ENCODE data around the gene ATRAID.

ATRAID gene

DNA sequence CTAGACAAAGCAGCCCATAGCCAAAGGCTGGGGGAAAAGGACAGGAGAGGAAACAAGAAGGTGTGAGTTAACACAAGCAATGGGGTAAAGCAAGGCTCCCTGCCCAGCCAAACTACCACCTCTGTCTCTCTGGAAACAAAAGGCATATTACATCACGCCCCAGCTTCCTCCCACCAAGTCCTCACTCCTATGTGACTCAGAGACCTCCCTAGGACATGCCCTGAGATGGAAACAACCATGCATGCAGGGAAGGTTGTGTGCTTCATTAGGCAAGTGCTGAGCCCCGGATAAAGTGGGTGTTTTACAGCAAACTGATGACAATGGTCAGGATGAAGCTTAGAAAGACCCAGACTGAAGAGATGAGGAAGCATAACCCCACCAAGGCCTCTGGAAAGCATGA, 9.0 kb upstream of the ATRAID start:
- no peaks in the 10 kb centered on the region for H3K9me3 ChIP-seq
- no peak for DNase-seq (ENCODE audit: low spot score in 2 of 2)
- H3K4me1 ChIP-seq: no peaks in the 10 kb centered on the region
- H3K27me3 ChIP-seq (ENCODE audit: low read depth): no peaks in the 10 kb centered on the region
- H3K4me3 ChIP-seq: no peak overlapping the region
- peaks cover 80% of the 10 kb centered on the region for H3K36me3 ChIP-seq (replicated peaks)
- in situ Hi-C loops (cut with MboI; ENCODE audit: low sequenced_read_pairs): no loop called here

DNA sequence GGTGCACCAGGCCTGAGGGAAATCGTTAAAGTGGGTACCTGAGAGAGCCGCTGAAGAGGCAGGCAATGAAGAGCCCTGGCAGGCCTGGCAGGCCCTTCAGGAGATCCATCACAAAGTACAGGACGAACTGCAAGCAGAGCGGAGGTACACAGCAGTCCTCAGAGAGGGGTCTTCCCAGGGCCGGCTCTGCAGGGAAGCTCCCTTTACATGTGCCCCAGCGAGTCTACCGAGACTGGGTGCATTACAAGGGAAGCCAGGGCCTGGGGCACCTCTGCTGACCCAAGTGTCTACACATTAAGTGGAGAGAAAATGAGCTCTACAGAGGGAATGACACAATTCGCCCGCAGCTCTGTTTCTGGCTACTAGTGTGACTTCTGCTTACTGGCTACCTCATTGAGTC, 8.1 kb upstream of the ATRAID start:
- Histone ChIP-seq H3K36me3 (replicated peaks) (peaks cover 88% of the 10 kb centered on the region), H3K9me3 (no peaks in the 10 kb centered on the region), H3K4me1 (no peaks in the 10 kb centered on the region; the same call in 1 of the 2 replicates), H3K27me3 (ENCODE audit: low read depth) (no peaks in the 10 kb centered on the region), H3K4me3 (no peak overlapping the region)
- no peak for DNase-seq (ENCODE audit: low spot score in 2 of 2)
- in situ Hi-C loops (cut with MboI; ENCODE audit: low sequenced_read_pairs): no loop called here

DNA sequence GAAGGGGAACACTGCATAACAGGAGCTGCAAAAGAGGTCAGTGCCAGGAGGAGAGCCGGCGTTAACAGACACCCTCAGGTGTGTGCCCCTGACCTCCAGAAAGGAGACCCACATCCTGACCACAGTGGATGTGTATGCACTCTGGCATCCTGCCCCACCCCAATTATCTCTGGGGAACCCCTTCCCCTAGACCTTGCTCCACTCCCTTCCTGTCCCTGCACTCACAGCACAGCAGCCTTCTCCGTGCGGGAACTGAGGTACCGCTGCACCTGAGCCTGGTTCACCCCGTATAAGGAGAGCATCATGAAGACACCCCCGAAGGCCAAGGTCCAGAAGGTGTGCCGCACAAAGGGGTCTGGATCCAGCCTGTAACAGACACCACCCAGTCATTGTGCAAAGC, 7.3 kb upstream of the ATRAID start:
- DNase-seq (ENCODE audit: low spot score in 2 of 2): no peak
- in situ Hi-C loops (cut with MboI; ENCODE audit: low sequenced_read_pairs): no loop called here
- Histone ChIP-seq H3K36me3 (replicated peaks) (peaks cover 86% of the 10 kb centered on the region), H3K4me3 (no peak overlapping the region), H3K27me3 (ENCODE audit: low read depth) (no peaks in the 10 kb centered on the region), H3K4me1 (peaks cover 7% of the 10 kb centered on the region), H3K9me3 (no peaks in the 10 kb centered on the region)

DNA sequence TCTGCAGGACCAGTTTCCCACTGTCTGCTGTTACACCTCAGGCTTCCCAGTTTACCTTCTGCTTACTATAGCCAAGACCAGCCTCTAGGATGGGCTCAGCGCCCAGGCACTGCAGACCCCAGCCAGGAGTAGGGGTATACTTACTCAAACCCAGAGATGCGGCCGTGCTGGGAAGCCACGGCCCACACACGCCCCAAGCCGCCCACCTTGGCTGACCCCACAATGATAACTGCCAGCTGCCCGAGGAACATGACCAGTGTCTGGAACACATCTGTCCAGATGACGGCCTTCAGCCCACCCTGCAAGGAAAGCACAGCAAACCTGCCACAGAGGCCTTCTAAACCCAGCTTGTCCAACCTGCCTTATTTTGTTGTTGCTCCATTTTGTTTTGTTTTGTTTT, 6.6 kb upstream of the ATRAID start:
- peaks cover 80% of the 10 kb centered on the region for H3K36me3 ChIP-seq (replicated peaks)
- H3K27me3 ChIP-seq (ENCODE audit: low read depth): no peaks in the 10 kb centered on the region
- H3K4me3 ChIP-seq: no peak overlapping the region
- H3K4me1 ChIP-seq: peaks cover 11% of the 10 kb centered on the region
- in situ Hi-C loops (cut with MboI; ENCODE audit: low sequenced_read_pairs): no loop called here
- DNase-seq (ENCODE audit: low spot score in 2 of 2): no peak
- no peaks in the 10 kb centered on the region for H3K9me3 ChIP-seq

DNA sequence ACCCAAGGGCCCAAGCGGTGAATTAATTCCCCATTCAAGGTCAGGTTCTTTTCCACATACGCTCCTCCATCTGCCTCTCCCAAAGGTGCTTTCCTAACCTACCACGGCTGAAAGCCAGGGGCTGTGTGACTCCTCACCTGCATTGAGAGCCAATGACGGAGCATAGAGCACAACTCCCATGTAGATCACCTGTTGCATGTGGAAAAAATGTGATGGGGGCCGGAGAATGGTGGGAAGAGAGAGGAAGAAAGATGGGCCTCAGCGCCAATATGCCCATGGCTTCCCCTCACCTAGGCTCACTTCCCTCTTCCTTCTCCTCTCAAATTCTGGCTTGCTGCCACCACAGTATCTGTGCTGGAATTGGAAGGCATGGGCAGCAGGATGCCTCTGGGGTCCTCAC, 5.5 kb upstream of the ATRAID start:
- DNase-seq (ENCODE audit: low spot score in 2 of 2): no peak
- in situ Hi-C loops (cut with MboI; ENCODE audit: low sequenced_read_pairs): no loop called here
- Histone ChIP-seq H3K36me3 (replicated peaks) (peaks cover 75% of the 10 kb centered on the region), H3K4me1 (peaks cover 16% of the 10 kb centered on the region), H3K4me3 (no peak overlapping the region), H3K27me3 (ENCODE audit: low read depth) (no peaks in the 10 kb centered on the region), H3K9me3 (no peaks in the 10 kb centered on the region)

DNA sequence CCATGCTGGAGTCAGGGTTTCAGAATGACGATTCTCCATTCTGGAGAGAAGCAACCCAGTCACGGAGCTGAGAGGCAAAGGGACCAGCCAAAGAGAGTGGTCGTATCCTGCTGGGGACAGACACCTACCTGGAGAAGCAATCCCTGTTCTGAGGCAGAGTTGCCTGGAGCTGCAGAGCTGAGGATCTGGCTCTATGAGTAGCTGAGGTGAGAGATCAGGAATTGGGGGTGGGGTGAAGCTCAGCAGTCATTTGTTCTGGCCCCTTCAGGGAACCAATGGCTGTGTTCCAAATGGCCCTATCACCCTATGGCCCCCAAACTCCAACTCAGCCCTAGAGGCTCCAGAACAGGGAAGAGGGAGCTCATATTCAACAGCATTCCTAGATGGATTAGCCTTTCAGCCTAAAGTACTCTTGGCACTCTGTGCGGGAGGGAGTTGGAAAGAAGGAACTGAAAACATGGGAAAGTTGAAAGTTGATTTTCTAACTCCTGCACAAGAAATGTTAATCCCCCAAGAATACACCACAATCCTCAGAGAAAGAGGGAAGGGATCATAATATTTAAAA, 3.3 kb upstream of the ATRAID start:
- Histone ChIP-seq H3K4me3 (no peak overlapping the region), H3K36me3 (replicated peaks) (peaks cover 60% of the 10 kb centered on the region), H3K27me3 (ENCODE audit: low read depth) (no peaks in the 10 kb centered on the region), H3K4me1 (peaks cover 24% of the 10 kb centered on the region), H3K9me3 (no peaks in the 10 kb centered on the region)
- DNase-seq (ENCODE audit: low spot score in 2 of 2): peak in 1 of 2 experiments; percentile 33
- in situ Hi-C loops (cut with MboI; ENCODE audit: low sequenced_read_pairs): no loop called here

DNA sequence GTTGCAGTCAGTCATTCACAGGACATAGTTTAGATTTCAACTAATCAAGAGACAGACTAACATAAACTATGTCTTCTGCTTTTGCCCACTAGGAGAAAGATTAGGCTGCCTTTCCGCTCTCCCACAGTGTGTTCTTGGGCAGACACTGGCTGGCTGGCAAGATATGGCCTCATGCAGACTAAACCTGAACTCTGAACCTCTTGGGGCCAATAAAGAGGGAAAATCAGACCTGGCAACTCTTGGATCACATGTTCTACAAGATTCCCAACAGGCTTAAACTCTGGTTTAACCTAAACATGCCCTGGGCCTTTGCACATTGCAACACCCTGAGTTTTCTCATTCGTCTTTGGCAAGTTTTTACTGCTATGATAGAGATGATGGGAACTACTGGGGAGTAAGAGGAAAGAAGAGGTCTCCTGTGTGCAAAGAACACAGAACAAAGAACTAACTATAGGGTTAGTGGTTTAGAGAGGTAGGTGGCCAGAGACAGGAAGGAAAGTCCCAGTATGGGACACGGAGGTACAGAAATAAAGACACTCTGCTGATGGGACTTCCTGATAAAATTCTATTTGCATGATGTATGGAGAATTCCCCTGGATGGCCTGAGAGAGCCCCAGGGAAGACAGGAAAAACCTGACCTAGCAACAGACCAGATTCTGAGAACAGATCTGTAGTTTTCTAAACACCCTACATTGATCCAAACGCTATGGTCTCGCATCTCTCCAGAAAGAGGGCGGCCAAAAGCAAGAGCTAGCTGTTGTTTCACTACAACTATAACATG, 2.0 kb upstream of the ATRAID start:
- H3K27me3 ChIP-seq (ENCODE audit: low read depth): no peaks in the 10 kb centered on the region
- H3K9me3 ChIP-seq: no peaks in the 10 kb centered on the region
- H3K36me3 ChIP-seq (replicated peaks): peaks cover 55% of the 10 kb centered on the region
- no peak for DNase-seq (ENCODE audit: low spot score in 2 of 2)
- in situ Hi-C loops (cut with MboI; ENCODE audit: low sequenced_read_pairs): no loop called here
- no peak overlapping the region for H3K4me3 ChIP-seq
- H3K4me1 ChIP-seq: peaks cover 25% of the 10 kb centered on the region

DNA sequence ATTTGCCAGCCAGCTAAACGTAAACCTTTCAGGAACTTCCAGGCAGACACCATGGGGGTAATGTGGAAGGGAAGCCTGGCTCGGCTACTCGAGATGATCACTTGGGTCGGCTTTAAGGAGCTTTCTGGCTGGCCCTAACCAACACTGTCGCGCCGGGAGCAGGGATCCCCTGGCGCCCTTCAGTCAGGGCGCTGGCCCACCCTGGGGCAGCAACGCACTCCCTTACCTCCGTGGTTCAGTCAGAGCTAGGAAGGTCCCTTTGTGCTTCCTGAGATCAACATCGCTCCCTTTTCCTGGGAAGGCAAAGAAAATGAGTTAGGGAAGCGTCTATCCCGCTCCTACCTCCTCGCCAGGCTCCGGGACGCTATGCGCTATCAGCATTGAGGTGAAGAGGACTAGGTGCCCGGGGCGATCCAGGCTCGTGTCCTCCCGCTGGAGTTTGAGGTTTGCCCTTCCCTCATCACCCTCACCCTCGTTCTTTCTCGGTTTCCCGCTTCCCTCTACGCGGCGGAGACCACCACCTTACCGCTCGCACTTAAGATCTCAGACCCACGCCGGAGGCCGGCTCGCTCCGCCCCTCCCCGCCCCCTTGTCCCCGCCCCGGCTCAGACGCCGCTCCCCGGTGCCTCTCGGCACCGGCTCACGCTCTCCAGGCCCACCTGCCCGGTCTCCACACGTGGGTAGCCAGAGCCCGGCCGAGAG, 449 bp upstream of the ATRAID start:
- Histone ChIP-seq H3K36me3 (replicated peaks) (peaks cover 52% of the 10 kb centered on the region), H3K4me1 (peaks cover 25% of the 10 kb centered on the region), H3K27me3 (ENCODE audit: low read depth) (no peaks in the 10 kb centered on the region), H3K4me3 (peak overlapping the region; percentile 73), H3K9me3 (no peaks in the 10 kb centered on the region)
- in situ Hi-C loops (cut with MboI; ENCODE audit: low sequenced_read_pairs): no loop called here
- DNase-seq (ENCODE audit: low spot score in 2 of 2): peak in 1 of 2 experiments; percentile 79

DNA sequence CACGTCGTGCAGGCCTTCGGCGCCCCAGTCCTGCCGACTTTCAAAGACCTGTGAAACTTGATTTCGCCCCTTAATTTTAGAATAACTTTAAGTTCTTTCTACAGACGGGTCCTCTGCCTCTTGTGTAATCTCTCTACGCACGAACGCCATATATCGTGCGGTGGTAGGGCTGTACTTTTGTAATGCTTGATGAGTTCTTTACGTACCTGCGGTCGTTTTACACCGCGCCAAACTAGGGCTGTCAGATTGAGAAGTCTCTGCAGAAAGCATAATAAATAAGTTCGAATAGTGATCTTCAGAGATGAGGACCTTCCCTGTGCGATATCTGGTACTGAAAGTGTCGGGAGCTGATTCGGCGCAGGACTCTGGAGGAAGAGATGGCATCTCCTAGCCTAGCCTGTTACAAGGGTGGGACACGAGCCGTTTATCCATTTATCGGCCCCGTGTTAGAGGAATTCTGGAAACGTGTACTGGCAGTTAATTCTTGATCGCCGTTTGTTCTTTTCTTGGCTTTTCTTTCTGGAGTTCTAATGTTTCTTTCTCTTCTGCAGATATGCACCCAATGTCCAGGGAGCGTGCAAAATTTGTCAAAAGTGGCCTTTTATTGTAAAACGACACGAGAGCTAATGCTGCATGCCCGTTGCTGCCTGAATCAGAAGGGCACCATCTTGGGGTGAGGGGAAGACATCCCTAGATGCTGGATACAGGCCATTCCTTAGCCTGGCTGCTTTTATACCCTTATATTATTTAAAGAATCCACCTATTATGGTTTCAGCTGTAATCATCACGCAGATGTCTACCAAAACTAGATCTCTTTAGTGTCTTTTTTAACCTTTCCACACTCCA, 1.0 kb downstream of the ATRAID start:
- H3K4me1 ChIP-seq: peaks cover 31% of the 10 kb centered on the region
- H3K9me3 ChIP-seq: no peaks in the 10 kb centered on the region
- in situ Hi-C loops (cut with MboI; ENCODE audit: low sequenced_read_pairs): no loop called here
- H3K27me3 ChIP-seq (ENCODE audit: low read depth): no peaks in the 10 kb centered on the region
- H3K4me3 ChIP-seq: peak overlapping the region; percentile 73
- DNase-seq (ENCODE audit: low spot score in 2 of 2): peak; percentile 13 to 30
- H3K36me3 ChIP-seq (replicated peaks): peaks cover 47% of the 10 kb centered on the region

DNA sequence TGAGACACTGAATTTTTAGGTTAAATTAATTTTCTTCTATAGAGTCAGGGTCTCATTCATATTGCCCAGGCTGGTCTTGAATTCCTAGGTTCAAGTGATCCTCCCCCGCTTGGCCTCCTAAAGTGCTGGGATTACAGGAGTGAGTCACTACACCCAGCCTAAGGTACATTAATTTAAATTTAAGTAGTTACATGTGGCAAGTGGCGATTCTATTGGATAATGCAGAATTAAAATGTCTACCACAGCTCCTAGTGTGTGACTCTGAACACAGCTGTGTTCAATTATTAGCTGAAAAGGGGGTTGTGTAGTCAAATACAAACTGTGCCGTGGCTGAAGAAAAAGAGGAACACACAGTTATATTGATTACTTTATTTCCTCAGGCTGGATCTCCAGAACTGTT, 3.1 kb downstream of the ATRAID start:
- Histone ChIP-seq H3K4me1 (peaks cover 34% of the 10 kb centered on the region), H3K9me3 (no peaks in the 10 kb centered on the region), H3K36me3 (replicated peaks) (peaks cover 55% of the 10 kb centered on the region), H3K27me3 (ENCODE audit: low read depth) (no peaks in the 10 kb centered on the region), H3K4me3 (no peak overlapping the region)
- in situ Hi-C loops (cut with MboI; ENCODE audit: low sequenced_read_pairs): no loop called here
- no peak for DNase-seq (ENCODE audit: low spot score in 2 of 2)

DNA sequence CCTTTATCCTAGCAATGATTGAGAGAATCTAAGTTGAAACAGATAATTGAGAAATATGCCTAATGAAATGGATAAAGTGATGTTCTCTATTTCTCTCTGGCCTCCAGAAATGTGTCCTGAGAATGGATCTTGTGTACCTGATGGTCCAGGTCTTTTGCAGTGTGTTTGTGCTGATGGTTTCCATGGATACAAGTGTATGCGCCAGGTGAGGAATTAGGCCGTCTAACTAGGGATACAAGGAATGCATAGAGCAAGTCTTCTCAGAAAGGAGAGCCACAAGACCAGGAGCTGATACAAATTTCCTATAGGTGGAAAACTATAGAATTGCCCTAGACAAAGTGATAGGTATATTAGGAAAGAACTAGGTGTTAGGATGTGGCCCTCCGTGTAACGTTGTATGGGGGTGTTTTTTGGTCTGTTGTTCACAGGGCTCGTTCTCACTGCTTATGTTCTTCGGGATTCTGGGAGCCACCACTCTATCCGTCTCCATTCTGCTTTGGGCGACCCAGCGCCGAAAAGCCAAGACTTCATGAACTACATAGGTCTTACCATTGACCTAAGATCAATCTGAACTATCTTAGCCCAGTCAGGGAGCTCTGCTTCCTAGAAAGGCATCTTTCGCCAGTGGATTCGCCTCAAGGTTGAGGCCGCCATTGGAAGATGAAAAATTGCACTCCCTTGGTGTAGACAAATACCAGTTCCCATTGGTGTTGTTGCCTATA, 4.7 kb downstream of the ATRAID start:
- Histone ChIP-seq H3K27me3 (ENCODE audit: low read depth) (no peaks in the 10 kb centered on the region), H3K4me3 (peak overlapping the region; percentile 68), H3K36me3 (replicated peaks) (peaks cover 71% of the 10 kb centered on the region), H3K9me3 (no peaks in the 10 kb centered on the region), H3K4me1 (peaks cover 30% of the 10 kb centered on the region)
- DNase-seq (ENCODE audit: low spot score in 2 of 2): no peak
- in situ Hi-C loops (cut with MboI; ENCODE audit: low sequenced_read_pairs): no loop called here

DNA sequence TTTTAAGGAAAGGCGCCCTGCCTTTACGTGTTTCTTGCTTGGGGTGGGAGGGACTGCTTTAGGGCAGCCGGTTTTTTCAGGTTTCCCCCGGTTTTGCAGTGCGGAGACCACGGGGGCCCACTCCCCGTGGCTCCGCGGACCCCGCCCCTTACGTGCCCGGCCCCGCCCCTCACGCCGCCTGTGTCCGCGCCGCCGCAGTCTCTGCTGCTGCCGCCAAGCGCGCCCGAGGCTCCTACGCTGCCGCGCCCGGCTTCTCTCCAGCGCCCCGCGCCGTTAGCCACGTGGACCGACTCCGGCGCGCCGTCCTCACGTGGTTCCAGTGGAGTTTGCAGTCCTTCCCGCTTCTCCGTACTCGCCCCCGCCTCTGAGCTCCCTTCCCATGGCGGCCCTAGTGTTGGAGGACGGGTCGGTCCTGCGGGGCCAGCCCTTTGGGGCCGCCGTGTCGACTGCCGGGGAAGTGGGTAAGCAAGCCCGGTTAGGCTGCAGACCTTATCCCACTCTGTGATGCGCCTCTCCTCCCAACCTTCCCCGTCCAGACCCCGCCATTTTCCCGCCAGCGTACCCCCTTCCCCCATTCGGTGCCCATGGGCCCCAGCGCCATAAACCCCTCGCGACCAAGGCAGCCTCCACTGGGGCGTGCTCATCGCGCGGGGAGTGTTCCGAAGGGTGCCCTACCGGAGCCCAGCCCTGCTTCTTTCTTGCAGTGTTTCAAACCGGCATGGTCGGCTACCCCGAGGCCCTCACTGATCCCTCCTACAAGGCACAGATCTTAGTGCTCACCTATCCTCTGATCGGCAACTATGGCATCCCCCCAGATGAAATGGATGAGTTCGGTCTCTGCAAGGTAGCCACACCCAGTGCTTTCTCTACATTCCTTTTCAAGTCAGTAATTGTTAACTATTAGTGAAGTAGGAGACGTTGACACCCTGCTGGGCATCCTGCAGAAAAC, 5.6 kb downstream of the ATRAID start, which contains the start of gene CAD:
TSS of gene CAD (plus strand) at position 197 of the 949 bp plus-strand sequence. CDS start at position 380, 183 bp downstream.
- Histone ChIP-seq H3K9me3 (no peaks in the 10 kb centered on the region), H3K4me3 (peak within 1 kb of the TSS; percentile 68), H3K27me3 (ENCODE audit: low read depth) (no peaks in the 10 kb centered on the region), H3K4me1 (peaks cover 30% of the 10 kb centered on the region), H3K36me3 (replicated peaks) (peaks cover 79% of the 10 kb centered on the region)
- in situ Hi-C loops (cut with MboI; ENCODE audit: low sequenced_read_pairs): no loop called here
- DNase-seq (ENCODE audit: low spot score in 2 of 2): peak; percentile 84 to 93

Data from HAP-1 (cell line).